ENCODE measurements around the gene FAM20B. TPM values are rescaled to one million over a fixed set of nuclear protein-coding genes. Genes with fewer than 3 reads are reported as not detected.

FAM20B gene
- total and polyA plus RNA-seq, 5 donors from 2014 or later, result 4.2 to 14.1 (median 8.1) TPM

GRCh38 chr1:179058487-179059483 lies 33.1 kb downstream of the FAM20B start:
- H3K4me1 ChIP-seq (ENCODE audit: control insufficient read depth, insufficient read depth, low read length, poor library complexity, severe bottlenecking), result no peaks in the 10 kb centered on the region
- Mint-ChIP-seq H3K36me3 (peaks cover 46% of the 10 kb centered on the region), H3K4me1 (peaks cover 0 to 19% (median 4%) of the 10 kb centered on the region in 4 donors), H3K27ac (peak overlapping the region in 2 of 3 donors; percentile 18 to 74), H3K4me3 (no peak overlapping the region), H3K9me3 (peaks cover 0 to 8% (median 0%) of the 10 kb centered on the region in 7 donors), H3K27me3 (no peaks in the 10 kb centered on the region)
- DNase-seq (no peak), ATAC-seq (ENCODE audit: low read depth in 2 of 2) (no peak)
- peaks cover 21% of the 10 kb centered on the region for H3K36me3 ChIP-seq (ENCODE audit: control insufficient read depth, insufficient read depth, low read length)
- no peak overlapping the region for H3K27ac ChIP-seq (ENCODE audit: insufficient read depth, low read length, poor library complexity, severe bottlenecking)
- H3K4me3 ChIP-seq (ENCODE audit: low read depth, low read length), result no peak overlapping the region
- H3K27me3 ChIP-seq (ENCODE audit: control insufficient read depth, insufficient read depth, low read length), result no peaks in the 10 kb centered on the region
- no peaks in the 10 kb centered on the region for H3K9me3 ChIP-seq (ENCODE audit: control insufficient read depth in 2 of 2, low read length in 2 of 2)

- ATAC-seq (ENCODE audit: low read depth in 2 of 2), result no peak
- no peak for DNase-seq
- no peak overlapping the region for H3K27ac Mint-ChIP-seq
- H3K36me3 Mint-ChIP-seq, result peaks cover 44% of the 10 kb centered on the region
- Histone ChIP-seq H3K36me3 (ENCODE audit: control insufficient read depth, insufficient read depth, low read length) (peaks cover 29% of the 10 kb centered on the region), H3K27ac (ENCODE audit: insufficient read depth, low read length, poor library complexity, severe bottlenecking) (no peak overlapping the region), H3K9me3 (ENCODE audit: control insufficient read depth in 2 of 2, low read length in 2 of 2) (no peaks in the 10 kb centered on the region), H3K27me3 (ENCODE audit: control insufficient read depth, insufficient read depth, low read length) (no peaks in the 10 kb centered on the region), H3K4me3 (ENCODE audit: low read depth, low read length) (no peak overlapping the region), H3K4me1 (ENCODE audit: control insufficient read depth, insufficient read depth, low read length, poor library complexity, severe bottlenecking) (no peaks in the 10 kb centered on the region)
- H3K9me3 Mint-ChIP-seq, result no peaks in the 10 kb centered on the region
- H3K4me1 Mint-ChIP-seq, result peaks cover 0 to 13% (median 3%) of the 10 kb centered on the region in 4 donors
- no peaks in the 10 kb centered on the region for H3K27me3 Mint-ChIP-seq
- no peak overlapping the region for H3K4me3 Mint-ChIP-seq
Measured at GRCh38 chr1:179061360-179062282, 35.9 kb downstream of the FAM20B start.

GRCh38 chr1:179066471-179066870 lies 40.8 kb downstream of the FAM20B start:
- Histone ChIP-seq H3K27me3 (ENCODE audit: control insufficient read depth, insufficient read depth, low read length) (no peaks in the 10 kb centered on the region), H3K9me3 (ENCODE audit: control insufficient read depth in 2 of 2, low read length in 2 of 2) (no peaks in the 10 kb centered on the region), H3K4me1 (ENCODE audit: control insufficient read depth, insufficient read depth, low read length, poor library complexity, severe bottlenecking) (no peaks in the 10 kb centered on the region), H3K27ac (ENCODE audit: insufficient read depth, low read length, poor library complexity, severe bottlenecking) (no peak overlapping the region), H3K36me3 (ENCODE audit: control insufficient read depth, insufficient read depth, low read length) (peaks cover 37% of the 10 kb centered on the region), H3K4me3 (ENCODE audit: low read depth, low read length) (no peak overlapping the region)
- DNase-seq (no peak), ATAC-seq (ENCODE audit: low read depth in 2 of 2) (no peak)
- Mint-ChIP-seq H3K4me3 (no peak overlapping the region), H3K9me3 (no peaks in the 10 kb centered on the region), H3K36me3 (peaks cover 27% of the 10 kb centered on the region), H3K4me1 (peaks cover 0 to 4% (median 0%) of the 10 kb centered on the region in 4 donors), H3K27ac (no peak overlapping the region), H3K27me3 (no peaks in the 10 kb centered on the region)

- ATAC-seq (ENCODE audit: low read depth in 2 of 2), result no peak
- Mint-ChIP-seq H3K27me3 (no peaks in the 10 kb centered on the region), H3K27ac (no peak overlapping the region), H3K4me1 (peaks cover 9 to 16% (median 15%) of the 10 kb centered on the region in 4 donors), H3K36me3 (peaks cover 6% of the 10 kb centered on the region), H3K9me3 (no peaks in the 10 kb centered on the region), H3K4me3 (peak overlapping the region in 1 of 4 donors; percentile 54)
- H3K36me3 ChIP-seq (ENCODE audit: control insufficient read depth, insufficient read depth, low read length), result peaks cover 6% of the 10 kb centered on the region
- H3K9me3 ChIP-seq (ENCODE audit: control insufficient read depth in 2 of 2, low read length in 2 of 2), result no peaks in the 10 kb centered on the region
- H3K27me3 ChIP-seq (ENCODE audit: control insufficient read depth, insufficient read depth, low read length), result no peaks in the 10 kb centered on the region
- no peak for DNase-seq
- peaks cover 17% of the 10 kb centered on the region for H3K4me1 ChIP-seq (ENCODE audit: control insufficient read depth, insufficient read depth, low read length, poor library complexity, severe bottlenecking)
- H3K27ac ChIP-seq (ENCODE audit: insufficient read depth, low read length, poor library complexity, severe bottlenecking), result no peak overlapping the region
- no peak overlapping the region for H3K4me3 ChIP-seq (ENCODE audit: low read depth, low read length)
Measured at GRCh38 chr1:179077396-179077795, 51.7 kb downstream of the FAM20B start.

GRCh38 chr1:179079113-179079761 lies 53.5 kb downstream of the FAM20B start:
- Histone ChIP-seq H3K4me1 (ENCODE audit: control insufficient read depth, insufficient read depth, low read length, poor library complexity, severe bottlenecking) (peaks cover 25% of the 10 kb centered on the region), H3K36me3 (ENCODE audit: control insufficient read depth, insufficient read depth, low read length) (no peaks in the 10 kb centered on the region), H3K9me3 (ENCODE audit: control insufficient read depth in 2 of 2, low read length in 2 of 2) (no peaks in the 10 kb centered on the region), H3K27ac (ENCODE audit: insufficient read depth, low read length, poor library complexity, severe bottlenecking) (no peak overlapping the region), H3K27me3 (ENCODE audit: control insufficient read depth, insufficient read depth, low read length) (no peaks in the 10 kb centered on the region), H3K4me3 (ENCODE audit: low read depth, low read length) (no peak overlapping the region)
- peak; percentile 32 to 83 (median 68) for DNase-seq
- H3K27me3 Mint-ChIP-seq, result no peaks in the 10 kb centered on the region
- ATAC-seq (ENCODE audit: low read depth in 2 of 2), result peak; percentile 43 to 50
- H3K9me3 Mint-ChIP-seq, result no peaks in the 10 kb centered on the region
- H3K27ac Mint-ChIP-seq, result peak overlapping the region in 2 of 3 donors; percentile 16 to 46
- no peaks in the 10 kb centered on the region for H3K36me3 Mint-ChIP-seq
- peaks cover 13 to 29% (median 22%) of the 10 kb centered on the region in 4 donors for H3K4me1 Mint-ChIP-seq
- peak overlapping the region; percentile 11 to 56 (median 35) for H3K4me3 Mint-ChIP-seq

- peaks cover 15 to 32% (median 24%) of the 10 kb centered on the region in 4 donors for H3K4me1 Mint-ChIP-seq
- peak overlapping the region; percentile 92 for H3K4me3 ChIP-seq (ENCODE audit: low read depth, low read length)
- no peaks in the 10 kb centered on the region for H3K27me3 Mint-ChIP-seq
- peak overlapping the region; percentile 95 to 99 (median 96) for H3K4me3 Mint-ChIP-seq
- H3K27ac Mint-ChIP-seq, result peak overlapping the region; percentile 83 to 97 (median 89)
- H3K9me3 ChIP-seq (ENCODE audit: control insufficient read depth in 2 of 2, low read length in 2 of 2), result no peaks in the 10 kb centered on the region
- H3K27ac ChIP-seq (ENCODE audit: insufficient read depth, low read length, poor library complexity, severe bottlenecking), result peak overlapping the region; percentile 85
- H3K36me3 ChIP-seq (ENCODE audit: control insufficient read depth, insufficient read depth, low read length), result peaks cover 6% of the 10 kb centered on the region
- H3K36me3 Mint-ChIP-seq, result no peaks in the 10 kb centered on the region
- no peaks in the 10 kb centered on the region for H3K27me3 ChIP-seq (ENCODE audit: control insufficient read depth, insufficient read depth, low read length)
- ATAC-seq (ENCODE audit: low read depth in 2 of 2), result peak; percentile 21 to 38
- H3K9me3 Mint-ChIP-seq, result no peaks in the 10 kb centered on the region
- peak; percentile 34 to 55 (median 50) for DNase-seq
- H3K4me1 ChIP-seq (ENCODE audit: control insufficient read depth, insufficient read depth, low read length, poor library complexity, severe bottlenecking), result peaks cover 25% of the 10 kb centered on the region
Measured at GRCh38 chr1:179080866-179081686, 55.4 kb downstream of the FAM20B start.
